COLO829 (cell line): ENCODE data around the gene CDK11B.
A peak's percentile ranks its signal among the peaks of the same experiment; 100 is the strongest.

Experiments used
- DNase-seq: peaks from one replicate; pipeline ENCODE4 v3.0.0; 2012; ENCODE audit warnings: low spot score

The CDK11B gene

DNA sequence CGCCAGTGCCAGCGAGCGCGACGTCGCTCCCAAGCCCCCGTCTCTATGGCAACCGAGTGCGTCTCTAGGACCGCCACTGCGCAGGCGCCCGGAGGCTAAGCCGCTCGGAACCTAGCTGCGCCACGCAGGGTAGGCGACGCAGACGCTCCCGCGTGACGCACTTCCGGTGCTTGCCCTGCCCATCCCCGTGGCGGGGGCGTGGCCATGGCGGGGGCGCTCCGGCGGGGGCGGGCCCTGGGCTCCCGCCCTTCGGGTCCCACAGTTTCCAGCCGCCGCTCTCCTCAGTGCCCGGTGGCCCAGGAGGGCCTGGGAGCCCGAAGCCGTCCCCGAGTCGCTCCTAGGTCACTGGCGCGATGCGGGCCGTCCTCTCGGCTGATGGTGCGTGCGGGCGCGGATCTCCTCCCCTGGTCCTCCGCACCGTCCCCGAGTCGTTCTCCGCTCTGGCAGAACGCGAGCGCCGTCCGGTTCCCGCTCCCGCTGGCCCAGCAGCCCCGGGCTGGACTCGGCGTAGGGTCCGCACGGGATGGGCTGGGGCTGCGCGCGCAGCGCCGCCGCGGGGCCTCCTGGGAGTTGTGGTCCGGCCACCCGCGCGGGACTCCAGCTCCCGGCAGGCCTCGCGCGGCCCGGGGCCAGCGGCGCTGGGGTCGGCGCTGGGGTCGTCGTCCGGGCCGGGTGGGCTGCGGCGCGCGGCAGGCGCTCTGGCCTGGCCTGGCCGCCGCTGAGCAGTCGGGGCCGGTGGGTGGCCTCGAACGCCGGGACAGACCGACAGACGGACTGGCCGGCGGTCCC, 43.4 kb downstream of the CDK11B start, which contains the start of gene MIB2:
MIB2 (plus strand) TSS at position 245 of the 789 bp plus-strand sequence. CDS start 7,953 bp downstream, outside the sequence.
- DNase-seq = peak; percentile 99

DNA sequence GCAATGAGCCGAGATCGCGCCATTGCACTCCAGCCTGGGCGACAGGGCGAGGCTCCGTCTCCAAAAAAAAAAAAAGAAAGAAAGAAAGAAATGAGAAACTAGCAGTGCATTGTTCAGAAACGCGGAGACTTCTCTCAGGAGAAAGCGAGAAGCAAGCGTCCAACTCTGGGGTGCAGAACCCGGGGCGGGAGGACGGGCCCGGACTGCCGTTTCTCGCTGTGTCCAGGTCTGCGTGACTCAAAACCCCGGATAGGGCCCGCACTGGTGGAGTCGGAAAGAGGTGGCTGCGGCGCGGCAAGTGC, 43.9 kb downstream of the CDK11B start:
- DNase-seq = no peak

DNA sequence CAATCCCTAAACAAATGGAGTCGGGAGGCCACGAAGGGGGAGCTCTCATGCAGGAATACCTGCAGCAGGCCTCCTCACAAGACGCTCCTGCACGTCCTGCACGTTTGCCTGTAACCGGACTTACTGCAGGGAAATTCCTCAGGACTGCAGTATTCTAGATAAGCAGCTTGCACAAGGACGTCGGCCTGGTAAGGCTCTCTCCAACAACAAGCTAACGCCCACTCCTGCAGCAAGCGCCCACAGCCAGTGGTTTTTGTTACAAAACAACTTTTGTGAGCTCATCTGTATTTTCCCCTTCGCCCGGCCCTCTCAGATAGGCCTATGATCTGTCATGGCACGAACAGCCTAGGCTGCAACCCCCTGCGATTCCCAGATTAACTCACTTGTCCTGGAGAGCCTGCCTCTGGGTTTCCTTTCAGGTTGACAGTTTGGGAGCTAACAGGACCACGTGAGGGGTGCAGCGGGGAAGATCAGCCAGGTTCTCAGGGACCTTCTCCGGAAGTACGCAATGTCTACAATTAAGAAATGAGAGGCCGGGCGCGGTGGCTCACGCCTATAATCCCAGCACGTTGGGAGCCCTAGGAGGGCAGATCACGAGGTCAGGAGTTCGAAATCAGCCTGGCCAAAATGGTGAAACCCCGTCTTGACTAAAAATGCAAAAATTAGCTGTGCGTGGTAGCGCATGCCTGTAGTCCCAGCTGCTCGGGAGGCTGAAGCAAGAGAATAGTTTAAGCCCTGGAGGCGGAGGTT, 44.4 kb downstream of the CDK11B start:
- DNase-seq = peak; percentile 68

DNA sequence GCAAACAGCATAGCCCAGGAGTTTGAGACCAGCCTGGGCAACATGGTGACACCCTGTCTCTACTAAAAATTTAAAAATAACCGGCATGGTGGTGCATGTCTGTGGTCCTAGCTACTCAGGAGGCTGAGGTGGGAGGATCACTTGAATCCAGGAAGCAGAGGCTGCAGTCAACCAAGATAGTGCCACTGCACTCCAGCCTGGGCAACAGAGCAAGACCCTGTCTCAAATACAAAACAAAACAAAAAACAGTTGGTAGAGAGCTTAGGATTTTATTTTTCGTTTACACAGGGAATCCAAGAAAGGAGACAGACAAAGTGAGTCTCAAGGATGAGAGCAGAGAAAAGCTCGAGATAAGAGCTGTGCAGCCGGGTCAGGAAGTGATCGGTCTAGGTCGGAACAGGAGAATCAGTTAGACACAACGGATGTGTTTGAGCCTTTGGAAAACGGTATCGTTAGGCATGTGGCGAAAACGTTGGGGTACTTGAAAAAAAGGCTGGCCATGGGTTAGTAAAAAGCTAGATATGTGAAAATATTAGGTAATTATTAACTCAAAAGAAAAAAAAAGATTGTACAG, 45.2 kb downstream of the CDK11B start:
- DNase-seq = no peak

DNA sequence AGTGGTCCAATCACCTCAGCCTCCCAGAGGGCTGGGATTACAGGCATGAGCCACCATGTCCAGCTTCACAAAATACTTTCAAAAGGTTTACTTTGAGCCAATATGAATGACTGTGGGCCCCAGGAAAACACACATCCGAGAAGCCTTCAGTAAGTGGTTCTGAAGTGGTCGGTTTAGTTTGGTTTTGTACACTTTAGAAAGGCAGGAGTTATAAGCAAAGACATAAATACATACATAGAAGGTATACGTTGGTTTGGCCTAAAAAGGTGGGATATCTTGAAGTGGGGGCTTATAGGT, 46.8 kb downstream of the CDK11B start:
- DNase-seq = no peak

DNA sequence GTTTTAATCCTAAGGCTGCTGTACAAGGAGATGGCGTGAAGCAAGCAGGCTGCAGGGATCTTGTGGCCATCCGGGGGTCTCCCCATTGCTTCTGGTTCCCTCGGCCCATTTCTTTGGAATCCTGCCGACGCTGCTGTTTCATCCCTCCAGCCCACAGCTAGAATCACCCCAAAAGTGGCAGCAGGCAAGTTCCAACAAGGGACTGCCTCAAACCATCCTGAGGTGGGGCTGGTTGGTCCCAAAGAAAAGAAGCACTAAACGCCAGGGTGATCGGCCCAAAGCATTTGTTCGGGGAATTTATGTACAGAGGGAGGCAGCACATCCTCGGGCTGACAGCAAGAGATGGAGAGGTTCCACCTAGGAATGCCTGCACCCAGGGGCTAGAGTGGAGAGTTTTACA, 48.0 kb downstream of the CDK11B start:
- no peak for DNase-seq

DNA sequence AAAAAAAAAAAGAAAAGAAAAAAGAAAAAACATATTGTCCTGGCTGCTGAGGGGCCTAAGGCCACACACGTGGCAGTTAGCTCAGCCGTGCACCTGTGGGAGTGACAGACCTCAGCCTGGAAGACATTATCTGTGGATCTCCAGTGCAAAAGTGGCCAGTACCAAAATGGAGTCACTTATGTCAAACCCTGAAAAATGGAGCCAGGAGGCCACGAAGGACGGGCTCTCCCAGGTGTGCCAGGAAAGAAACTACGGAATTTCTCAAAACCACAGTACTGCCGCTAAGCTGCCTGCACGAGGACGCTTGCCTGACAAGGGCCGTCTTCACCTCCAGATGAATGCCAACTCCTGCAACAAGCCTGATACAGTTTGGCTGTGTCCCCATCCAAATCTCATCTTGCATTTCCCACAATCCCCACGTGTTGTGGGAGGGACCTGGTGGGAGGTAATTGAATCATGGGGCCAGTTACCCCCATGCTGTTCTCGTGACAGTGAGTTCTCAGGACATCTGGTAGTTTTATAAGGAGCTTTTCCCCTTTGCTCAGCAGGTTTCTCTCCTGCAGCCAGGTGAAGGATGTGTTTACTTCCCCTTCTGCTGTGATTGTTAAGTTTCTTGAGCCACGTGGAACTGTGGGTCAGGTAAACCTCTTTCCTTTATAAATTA, 48.9 kb downstream of the CDK11B start:
- no peak for DNase-seq

DNA sequence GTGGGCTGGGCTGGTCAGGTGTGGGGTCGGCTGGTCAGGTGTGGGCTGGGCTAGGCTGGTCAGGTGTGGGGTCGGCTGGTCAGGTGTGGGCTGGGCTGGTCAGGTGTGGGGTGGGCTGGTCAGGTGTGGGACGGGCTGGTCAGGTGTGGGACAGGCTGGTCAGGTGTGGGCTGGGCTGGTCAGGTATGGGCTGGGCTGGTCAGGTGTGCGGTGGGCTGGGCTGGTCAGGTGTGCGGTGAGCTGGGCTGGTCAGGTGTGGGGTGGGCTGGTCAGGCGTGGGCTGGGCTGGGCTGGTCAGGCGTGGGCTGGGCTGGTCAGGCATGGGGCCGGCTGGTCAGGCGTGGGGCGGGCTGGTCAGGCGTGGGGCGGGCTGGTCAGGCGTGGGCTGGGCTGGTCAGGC, 52.6 kb downstream of the CDK11B start:
- DNase-seq = no peak

DNA sequence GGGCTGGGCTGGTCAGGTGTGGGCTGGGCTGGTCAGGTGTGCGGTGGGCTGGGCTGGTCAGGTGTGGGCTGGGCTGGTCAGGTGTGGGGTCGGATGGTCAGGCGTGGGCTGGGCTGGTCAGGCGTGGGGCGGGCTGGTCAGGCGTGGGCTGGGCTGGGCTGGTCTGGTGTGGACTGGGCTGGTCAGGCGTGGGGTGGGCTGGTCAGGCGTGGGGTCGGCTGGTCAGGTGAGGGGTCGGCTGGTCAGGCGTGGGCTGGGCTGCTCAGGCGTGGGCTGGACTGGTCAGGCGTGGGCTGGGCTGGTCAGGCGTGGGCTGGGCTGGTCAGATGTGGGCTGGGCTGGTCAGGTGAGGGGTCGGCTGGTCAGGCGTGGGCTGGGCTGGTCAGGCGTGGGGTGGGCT, 53.1 kb downstream of the CDK11B start:
- DNase-seq = no peak

DNA sequence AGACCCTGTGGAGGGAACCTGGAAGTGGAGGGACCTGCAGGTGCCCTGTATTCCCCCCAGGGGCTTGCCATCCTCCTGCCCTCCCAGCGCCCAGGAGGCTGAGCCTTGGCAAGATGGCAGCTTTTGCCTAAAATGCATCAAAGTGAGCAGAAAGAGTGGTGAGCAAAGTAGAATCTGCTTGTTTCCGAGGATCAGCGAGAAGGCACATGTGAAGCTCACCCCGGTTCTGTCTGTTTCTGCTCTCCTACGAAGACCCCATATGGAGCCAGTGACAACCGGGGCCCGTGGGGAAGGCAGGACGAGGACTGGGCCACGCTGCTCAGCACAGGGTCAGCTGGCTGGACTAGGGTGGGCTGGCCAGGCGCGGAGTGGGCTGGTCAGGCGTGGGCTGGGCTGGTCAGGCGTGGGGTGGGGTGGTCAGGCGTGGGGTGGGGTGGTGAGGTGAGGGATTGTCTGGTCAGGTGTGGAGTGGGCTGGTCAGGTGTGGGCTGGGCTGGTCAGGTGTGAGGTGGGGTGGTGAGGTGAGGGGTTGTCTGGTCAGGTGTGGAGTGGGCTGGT, 53.7 kb downstream of the CDK11B start:
- DNase-seq = no peak

DNA sequence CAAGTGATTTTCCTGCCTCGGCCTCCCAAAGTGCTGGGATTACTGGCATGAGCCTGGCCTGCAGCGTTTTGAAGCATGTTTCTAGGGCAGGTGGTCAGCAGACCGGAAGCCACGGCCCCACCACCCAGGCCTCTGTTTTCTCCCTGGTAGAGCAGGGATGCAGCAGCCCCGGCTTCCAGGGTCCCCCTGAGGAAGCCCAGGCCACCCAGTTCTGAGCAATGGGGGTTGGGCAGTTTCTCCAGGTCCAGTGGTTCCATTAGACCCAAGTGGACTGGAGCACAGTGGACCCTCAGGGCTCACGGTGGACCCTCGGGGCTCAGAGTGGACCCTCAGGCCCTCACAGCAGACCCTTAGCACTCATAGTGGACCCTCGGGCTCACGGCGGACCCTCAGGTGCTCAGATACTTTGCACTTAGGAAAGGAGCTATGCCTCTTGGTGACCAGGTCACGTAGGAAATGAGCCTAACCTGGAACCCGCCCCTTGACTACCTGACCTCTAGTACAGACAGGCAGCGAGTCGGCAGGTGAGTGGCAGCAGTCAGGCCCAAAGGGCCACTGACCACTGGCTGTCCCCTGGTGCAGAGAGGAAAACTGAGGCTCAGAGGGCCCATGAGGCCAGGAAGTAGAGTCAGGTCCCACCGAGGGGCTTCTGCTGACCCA, 54.3 kb downstream of the CDK11B start:
- no peak for DNase-seq

DNA sequence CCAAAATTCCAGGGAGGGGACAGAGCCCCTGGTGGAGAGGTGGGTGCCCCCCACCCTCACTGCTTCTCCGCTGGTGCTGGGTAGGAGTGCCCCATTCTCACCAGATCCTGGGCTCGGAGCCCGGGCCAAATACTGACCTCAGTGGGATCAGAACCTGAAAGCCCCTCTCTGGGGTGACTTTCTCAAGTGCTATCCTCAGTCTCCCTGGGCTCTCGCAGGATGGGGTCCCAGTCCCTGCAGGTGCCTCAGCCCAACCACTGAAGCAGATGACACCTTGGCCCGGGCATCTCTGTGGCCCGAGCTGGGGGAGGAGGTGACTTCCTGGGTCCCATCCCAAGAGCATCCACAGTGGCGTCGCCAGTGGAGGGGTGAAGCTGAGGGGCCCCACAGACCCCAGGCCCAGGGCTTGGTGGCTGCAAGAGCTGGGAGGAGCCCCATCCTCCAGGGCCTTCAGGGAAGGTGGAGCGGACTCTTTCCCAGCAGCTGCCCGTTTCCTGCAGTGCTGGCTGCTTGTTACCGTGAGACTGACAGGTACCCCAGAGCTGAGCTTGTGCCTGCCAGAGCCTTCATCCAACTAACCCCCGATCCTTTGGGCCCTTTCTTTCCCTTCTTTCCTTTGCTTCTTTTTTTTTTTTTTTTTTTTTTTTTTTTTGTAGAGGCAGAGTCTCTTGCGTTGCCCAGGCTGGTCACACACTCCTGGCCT, 55.0 kb downstream of the CDK11B start:
- DNase-seq = no peak

DNA sequence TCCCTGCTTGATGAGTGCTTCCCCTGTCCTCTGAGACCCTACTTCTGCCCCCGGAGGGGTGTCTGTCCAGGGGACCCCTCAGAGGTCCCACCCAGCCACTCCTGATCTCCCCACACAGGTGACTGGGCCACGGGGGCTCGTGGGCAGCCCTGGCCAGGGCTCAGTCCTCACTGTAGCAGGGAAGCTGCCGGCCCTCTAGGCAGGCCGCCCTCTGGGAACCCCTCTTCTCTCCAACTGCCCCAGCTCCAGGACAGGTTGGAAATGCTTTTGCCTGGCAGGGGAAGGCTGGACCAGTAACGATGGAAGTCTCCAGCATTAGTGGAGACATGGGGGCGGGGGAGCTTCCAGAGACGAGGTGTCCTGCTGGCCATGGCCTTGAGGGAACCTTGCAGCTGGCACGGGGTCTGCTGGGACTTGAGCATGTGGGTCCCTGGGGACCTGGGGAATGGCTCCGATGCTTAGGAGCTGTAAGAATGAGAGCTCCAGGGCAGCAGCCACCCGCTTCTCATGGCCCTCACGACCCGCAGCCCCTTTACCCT, 55.8 kb downstream of the CDK11B start:
- no peak for DNase-seq

DNA sequence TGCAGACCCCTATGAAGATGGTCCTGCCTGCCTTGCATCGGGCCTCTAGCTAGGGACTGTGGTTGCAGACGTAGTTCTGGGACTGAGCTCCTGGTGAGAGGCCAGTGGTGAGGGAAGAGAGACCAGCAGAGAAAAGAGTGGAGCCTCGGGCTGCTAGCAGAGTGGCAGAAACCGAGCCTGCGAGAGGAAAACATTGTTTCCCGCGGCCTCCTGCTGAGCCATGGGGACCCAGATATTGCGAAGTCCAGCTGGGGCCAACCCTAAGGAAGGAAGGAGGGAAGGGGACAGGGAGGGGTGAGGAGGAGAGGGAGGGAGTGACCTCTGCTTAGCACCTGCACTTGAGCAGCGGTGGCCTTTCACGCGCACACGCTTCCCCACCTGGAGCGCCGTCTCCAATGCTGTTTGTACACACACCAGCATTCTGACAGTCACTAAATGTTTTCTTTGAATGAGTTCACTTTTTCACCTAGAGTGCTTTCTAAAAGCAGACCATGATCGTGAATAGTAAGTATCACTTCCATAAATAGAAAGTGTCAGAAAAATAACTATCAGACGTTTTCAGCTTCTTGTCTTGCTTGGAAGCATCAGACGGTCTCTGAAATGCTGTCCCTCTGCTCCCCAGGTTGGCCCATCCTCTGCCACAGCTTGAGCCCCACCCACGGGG, 56.4 kb downstream of the CDK11B start:
- no peak for DNase-seq

DNA sequence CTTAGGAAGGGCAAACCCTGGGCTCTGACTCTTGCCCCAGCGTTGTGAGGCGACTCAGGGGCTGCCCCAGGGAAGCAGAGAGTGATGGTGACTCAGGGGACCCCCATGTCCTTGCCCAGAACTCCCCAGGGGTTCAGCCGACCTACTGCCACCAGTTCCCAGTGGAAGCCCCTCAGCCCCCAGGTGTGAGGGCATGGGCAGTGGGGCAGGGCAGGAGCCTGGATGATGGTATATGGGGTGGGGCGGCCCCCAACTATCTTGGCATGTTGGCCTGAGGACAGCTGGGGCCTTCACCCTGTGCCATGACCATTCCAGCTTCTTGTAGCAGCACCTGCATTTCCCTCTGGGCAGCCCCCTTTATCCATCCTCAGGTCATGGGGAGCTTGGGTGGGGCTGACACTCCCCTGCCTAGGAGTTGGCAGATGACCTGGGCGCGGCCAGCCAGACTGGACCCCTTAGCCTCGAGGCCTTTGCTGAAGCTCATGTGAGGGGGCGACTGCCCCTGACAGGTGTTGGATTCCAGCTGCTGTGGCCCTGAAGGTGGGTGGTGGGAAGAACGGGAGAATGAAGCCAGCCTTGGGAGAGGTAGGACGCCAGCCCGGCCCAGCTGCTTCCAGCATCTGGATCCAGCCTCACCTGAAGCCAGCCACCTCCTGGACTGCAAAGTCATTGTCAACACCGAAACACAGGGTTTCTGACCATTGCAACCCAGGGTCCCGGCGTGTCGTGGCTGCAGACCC, 57.1 kb downstream of the CDK11B start:
- DNase-seq = no peak

DNA sequence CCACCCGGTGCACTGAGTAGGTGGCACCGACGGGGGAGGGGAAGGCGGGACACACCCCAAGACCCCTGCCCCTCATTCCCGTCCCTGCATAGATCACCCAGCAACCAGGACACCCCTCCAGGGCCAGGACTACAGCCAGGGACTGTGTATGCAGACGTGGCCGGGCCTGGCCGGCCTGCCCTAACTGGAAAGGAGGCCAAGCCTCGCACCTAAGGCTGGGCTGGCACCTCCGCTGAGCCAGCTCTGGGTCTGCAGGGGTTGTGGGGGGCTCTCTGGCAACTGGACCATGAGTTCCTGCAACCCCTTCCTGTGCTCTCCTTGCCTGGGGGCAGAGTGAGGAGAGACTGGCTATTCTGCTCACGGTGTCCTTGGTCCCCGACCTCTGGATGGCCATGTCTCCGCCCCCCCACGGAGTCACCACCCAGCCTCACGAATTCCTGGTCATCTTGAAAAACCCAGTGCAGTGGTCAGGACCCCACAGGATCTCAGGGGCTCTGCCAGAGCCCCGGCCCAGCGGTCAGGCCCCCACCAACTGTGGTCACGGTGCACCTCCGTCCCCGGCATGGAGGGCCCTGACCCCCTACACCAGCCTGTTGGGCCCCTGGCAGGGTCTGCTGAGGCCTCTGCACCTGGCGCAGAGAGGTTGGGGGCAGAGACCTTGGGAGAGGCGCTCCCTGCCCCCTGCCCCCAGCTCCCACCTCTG, 57.8 kb downstream of the CDK11B start:
- DNase-seq = no peak

DNA sequence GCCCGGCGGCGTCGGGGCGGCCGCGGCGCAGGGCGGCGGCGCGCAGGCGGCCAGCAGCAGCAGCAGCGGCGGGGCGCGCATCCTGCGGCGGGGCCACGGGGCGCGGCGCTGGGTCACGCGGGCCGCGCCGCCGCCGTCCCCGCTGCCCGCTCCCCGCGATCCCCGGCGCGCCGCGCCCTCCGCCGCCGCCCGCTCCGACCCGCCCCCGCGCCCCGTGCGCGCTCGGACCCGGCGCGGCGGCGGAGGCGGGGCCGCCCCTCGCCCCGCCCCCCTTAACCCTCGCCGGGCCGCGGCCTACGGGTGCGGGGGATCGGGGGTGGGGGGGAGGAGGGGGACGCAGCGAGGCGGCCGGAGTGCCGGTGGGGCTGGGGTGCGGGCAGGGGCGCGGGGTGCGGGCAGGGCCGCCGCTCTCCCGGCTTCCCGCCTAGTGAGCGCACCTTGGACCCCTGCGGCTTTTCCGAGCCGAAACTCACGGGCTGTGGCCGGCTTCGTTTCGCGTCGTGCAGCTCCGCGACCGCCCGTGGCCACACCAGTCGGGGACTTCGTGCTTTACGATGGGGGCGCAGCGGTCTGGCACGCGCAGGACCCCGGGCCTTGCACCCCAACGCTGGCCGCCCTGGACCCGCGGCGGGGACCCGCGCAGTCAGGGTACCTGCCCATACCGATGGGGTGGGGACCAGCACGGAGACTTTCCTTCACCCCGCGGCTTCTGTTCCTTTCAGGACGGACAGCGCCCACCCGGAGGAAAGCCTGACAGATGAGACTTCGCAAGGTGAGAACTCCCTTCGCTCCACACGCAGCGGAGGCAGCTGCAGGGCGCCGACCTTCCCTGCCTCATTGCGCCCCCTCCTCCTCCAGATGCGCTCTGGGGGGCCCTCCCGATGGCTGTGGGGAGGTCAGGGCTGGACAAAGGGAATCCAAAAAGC, 58.6 kb downstream of the CDK11B start, which contains the start of gene FNDC10:
FNDC10 (minus strand) TSS at position 201 of the 926 bp plus-strand sequence; CDS start at position 81, 120 bp downstream.
- DNase-seq = no peak
